Body of pancreas (tissue), 4 donors: ENCODE results near the gene GNRH2. TPM values are rescaled to one million over a fixed set of nuclear protein-coding genes. Genes with fewer than 3 reads are reported as not detected.
"Not testable (repeated sequence)": the region's sequence is repeated elsewhere in the genome, so short reads cannot be mapped to it uniquely, and the experiment has no call there.

ENCODE experiments used
- ATAC-seq: fragments of 150-250 bp; one replicate; pipeline ENCODE4 v1.9.1; 2016
- DNase-seq, 4 donors: peaks; one replicate each; pipeline ENCODE4 v3.0.0-alpha.2; 2019
- H3K27ac ChIP-seq, 4 donors: fragments of 200-600 bp; sonication (generic); 1 replicate in 3 of 4; 2 replicates in 1 of 4; pipeline versions ENCODE4 v1.5.1 to v1.6.1; 2016 to 2019; ENCODE audit warnings: mild to moderate bottlenecking in 1 of 4, mixed read lengths in 1 of 4, moderate library complexity in 1 of 4
- H3K27me3 ChIP-seq, 2 donors: fragments of 200-600 bp; sonication (generic); one replicate each; pipeline ENCODE4 v1.6.0; 2016; ENCODE audit warnings: mild to moderate bottlenecking in 1 of 2
- H3K36me3 ChIP-seq, 2 donors: fragments of 200-600 bp; sonication (generic); replicated peaks in 1 of 2; 2 replicates each; pipeline ENCODE4 v1.5.1; 2016; ENCODE audit warnings: low read depth in 2 of 2; ENCODE audit not compliant: insufficient read depth in 1 of 2
- H3K4me1 ChIP-seq: fragments of 200-600 bp; sonication (generic); one replicate; pipeline ENCODE4 v1.6.0; 2016
- H3K4me3 ChIP-seq, 2 donors: fragments of 200-600 bp; sonication (generic); 1 replicate in 1 of 2; 2 replicates in 1 of 2; pipeline ENCODE4 v1.5.1; 2016 to 2019
- H3K9me3 ChIP-seq, 3 donors: fragments of 200-600 bp; sonication (generic); 1 replicate in 2 of 3; 2 replicates in 1 of 3; pipeline ENCODE4 v1.5.1; 2016
- POLR2A ChIP-seq, 3 donors: fragments of 450-650 bp; IDR thresholded peaks; one replicate each; pipeline ENCODE4 v1.6.1; 2016; ENCODE audit warnings: antibody characterized with exemption in 3 of 3, mild to moderate bottlenecking in 2 of 3
- WGBS, 2 donors: methylation state at CpG; one replicate each; pipeline ENCODE4 v1.1.5; 2017; 5-methylcytosine and 5-hydroxymethylcytosine counted together
- intact Hi-C: fragments of 100-400 bp; cut with DNase I; formaldehyde crosslinking; loops from one replicate; pipeline ENCODE4 v1.15.1; 2023
- total RNA-seq, 2 donors: library from RNA; depleted of rRNA; stranded (reverse); fragments of >200 nt; gene quantifications; one replicate each; pipeline ENCODE4 v1.1.0, GENCODE V29; 2016
- TF ChIP-seq, protein P1 (sequence below), 7 experiments: fragments of 450-650 bp in 4 of 7; fragments of 200-600 bp in 3 of 7; sonication (generic) in 3 of 7; IDR thresholded peaks; one replicate each; pipeline ENCODE4 v1.5.1; 2016 to 2019; ENCODE audit warnings: antibody characterized with exemption in 7 of 7

The GNRH2 gene
- total RNA-seq, 2 donors from 2014 or later = not detected

DNA sequence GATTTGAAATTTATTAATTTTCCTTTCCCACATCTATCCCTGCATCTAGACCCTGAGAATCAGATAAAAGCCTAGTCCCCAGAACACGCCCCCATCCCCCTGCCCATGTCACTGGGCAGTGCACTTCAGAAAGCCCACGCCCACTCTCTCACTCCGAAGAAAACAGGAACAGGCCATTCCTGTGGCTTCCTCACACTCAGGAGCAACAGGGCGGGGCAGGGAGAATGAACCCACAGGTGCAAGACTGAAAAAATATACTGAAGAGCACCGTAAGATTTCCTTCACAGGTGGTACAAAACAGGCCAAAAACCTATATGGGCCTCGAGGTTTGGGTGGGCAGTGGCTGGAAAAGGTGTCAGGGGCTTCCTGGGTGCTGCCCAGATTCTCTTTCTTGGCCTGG is 31.4 kb downstream of the GNRH2 start:
- TF ChIP-seq, protein P1, sequence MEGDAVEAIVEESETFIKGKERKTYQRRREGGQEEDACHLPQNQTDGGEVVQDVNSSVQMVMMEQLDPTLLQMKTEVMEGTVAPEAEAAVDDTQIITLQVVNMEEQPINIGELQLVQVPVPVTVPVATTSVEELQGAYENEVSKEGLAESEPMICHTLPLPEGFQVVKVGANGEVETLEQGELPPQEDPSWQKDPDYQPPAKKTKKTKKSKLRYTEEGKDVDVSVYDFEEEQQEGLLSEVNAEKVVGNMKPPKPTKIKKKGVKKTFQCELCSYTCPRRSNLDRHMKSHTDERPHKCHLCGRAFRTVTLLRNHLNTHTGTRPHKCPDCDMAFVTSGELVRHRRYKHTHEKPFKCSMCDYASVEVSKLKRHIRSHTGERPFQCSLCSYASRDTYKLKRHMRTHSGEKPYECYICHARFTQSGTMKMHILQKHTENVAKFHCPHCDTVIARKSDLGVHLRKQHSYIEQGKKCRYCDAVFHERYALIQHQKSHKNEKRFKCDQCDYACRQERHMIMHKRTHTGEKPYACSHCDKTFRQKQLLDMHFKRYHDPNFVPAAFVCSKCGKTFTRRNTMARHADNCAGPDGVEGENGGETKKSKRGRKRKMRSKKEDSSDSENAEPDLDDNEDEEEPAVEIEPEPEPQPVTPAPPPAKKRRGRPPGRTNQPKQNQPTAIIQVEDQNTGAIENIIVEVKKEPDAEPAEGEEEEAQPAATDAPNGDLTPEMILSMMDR (IDR thresholded peaks at IDR 0.05) = no peak
- no peak for TF ChIP-seq POLR2A (IDR thresholded peaks at IDR 0.05)
- peaks cover 0 to 15% of the 10 kb centered on the region in 2 donors for H3K27me3 ChIP-seq
- no peak overlapping the region for H3K4me3 ChIP-seq
- DNase-seq (no peak), ATAC-seq (no peak)
- no peak overlapping the region for H3K27ac ChIP-seq
- no peaks in the 10 kb centered on the region for H3K9me3 ChIP-seq
- intact Hi-C loops = no loop called here
- no peaks in the 10 kb centered on the region for H3K36me3 ChIP-seq
- peaks cover 12% of the 10 kb centered on the region for H3K4me1 ChIP-seq
- WGBS, 2 donors = 53 to 69% methylated on average over 6 of the region's 6 CpGs

GRCh38 chr20:3075315-3075714 is 31.9 kb downstream of the GNRH2 start:
- intact Hi-C loops, H3K9me3 ChIP-seq, H3K36me3 ChIP-seq, H3K27ac ChIP-seq, DNase-seq, ATAC-seq, H3K4me3 ChIP-seq: not testable (repeated sequence)
- peaks cover 12% of the 10 kb centered on the region for H3K4me1 ChIP-seq
- WGBS, 2 donors = 70 to 75% methylated on average over 6 of the region's 6 CpGs
- H3K27me3 ChIP-seq = peaks cover 0 to 15% of the 10 kb centered on the region in 2 donors

DNA sequence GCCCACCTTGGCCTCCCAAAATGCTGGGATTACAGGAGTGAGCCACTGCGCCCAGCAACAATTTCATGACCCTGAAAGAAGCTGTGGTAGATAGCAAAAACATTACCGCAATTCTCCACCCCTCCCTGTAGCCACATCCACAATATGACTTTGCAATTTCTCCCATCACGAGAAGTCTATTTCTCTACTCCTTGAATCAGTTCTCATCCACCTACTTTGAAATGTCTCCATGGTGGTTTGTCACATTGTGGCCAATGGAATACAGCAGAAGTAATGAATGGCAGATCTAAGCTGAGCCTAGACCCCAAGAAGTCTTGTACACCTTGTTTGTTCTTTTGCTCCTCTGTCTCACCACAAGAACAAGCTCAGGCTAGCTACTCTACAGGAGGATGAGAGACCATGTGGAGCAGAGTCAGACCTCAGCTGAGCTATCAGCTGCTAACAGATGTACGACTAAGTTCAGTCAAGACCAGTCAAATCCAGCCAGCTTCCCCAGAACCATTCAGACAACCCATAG is 34.3 kb downstream of the GNRH2 start:
- H3K27me3 ChIP-seq = peaks cover 0 to under 1% of the 10 kb centered on the region in 2 donors
- no peaks in the 10 kb centered on the region for H3K9me3 ChIP-seq
- intact Hi-C loops = no loop called here
- ATAC-seq = no peak
- no peak overlapping the region for H3K4me3 ChIP-seq
- no peaks in the 10 kb centered on the region for H3K36me3 ChIP-seq
- DNase-seq = no peak
- H3K27ac ChIP-seq = no peak overlapping the region
- TF ChIP-seq, protein P1 (IDR thresholded peaks at IDR 0.05) = no peak
- TF ChIP-seq POLR2A (IDR thresholded peaks at IDR 0.05) = no peak
- H3K4me1 ChIP-seq = peaks cover 5% of the 10 kb centered on the region
- 72 to 81% methylated on average over 4 of the region's 4 CpGs for WGBS, 2 donors

- TF ChIP-seq, protein P1 (IDR thresholded peaks at IDR 0.05) = no peak
- no peak for TF ChIP-seq POLR2A (IDR thresholded peaks at IDR 0.05)
- H3K4me1 ChIP-seq = peaks cover 10% of the 10 kb centered on the region
- H3K4me3 ChIP-seq = no peak overlapping the region
- H3K36me3 ChIP-seq = no peaks in the 10 kb centered on the region
- ATAC-seq (no peak), DNase-seq (peak; percentile 23 to 63 (median 30))
- WGBS, 2 donors = 36 to 48% methylated on average over 4 to 6 of the region's 6 CpGs
- H3K27ac ChIP-seq = no peak overlapping the region
- no peaks in the 10 kb centered on the region for H3K27me3 ChIP-seq
- intact Hi-C loops = no loop called here
- H3K9me3 ChIP-seq = no peaks in the 10 kb centered on the region
These were observed 37.5 kb downstream of the GNRH2 start for GRCh38 chr20:3080939-3081388.

GRCh38 chr20:3081641-3082040 is 38.2 kb downstream of the GNRH2 start:
- H3K27ac ChIP-seq = no peak overlapping the region
- WGBS, 2 donors = 91% methylated on average over 5 to 11 of the region's 11 CpGs
- no peak overlapping the region for H3K4me3 ChIP-seq
- peaks cover 10% of the 10 kb centered on the region for H3K4me1 ChIP-seq
- no peak for TF ChIP-seq POLR2A (IDR thresholded peaks at IDR 0.05)
- TF ChIP-seq, protein P1 (IDR thresholded peaks at IDR 0.05) = no peak
- H3K36me3 ChIP-seq = no peaks in the 10 kb centered on the region
- intact Hi-C loops = no loop called here
- no peaks in the 10 kb centered on the region for H3K27me3 ChIP-seq
- no peaks in the 10 kb centered on the region for H3K9me3 ChIP-seq
- DNase-seq (no peak), ATAC-seq (no peak)
